Activated gamma-delta T cell (primary cell): ENCODE results near the gene ZNF577.

Experiments
- DNase-seq: peaks from one replicate; lab custom pipeline; 2025; lab: John Stamatoyannopoulos, UW

The ZNF577 gene

DNA sequence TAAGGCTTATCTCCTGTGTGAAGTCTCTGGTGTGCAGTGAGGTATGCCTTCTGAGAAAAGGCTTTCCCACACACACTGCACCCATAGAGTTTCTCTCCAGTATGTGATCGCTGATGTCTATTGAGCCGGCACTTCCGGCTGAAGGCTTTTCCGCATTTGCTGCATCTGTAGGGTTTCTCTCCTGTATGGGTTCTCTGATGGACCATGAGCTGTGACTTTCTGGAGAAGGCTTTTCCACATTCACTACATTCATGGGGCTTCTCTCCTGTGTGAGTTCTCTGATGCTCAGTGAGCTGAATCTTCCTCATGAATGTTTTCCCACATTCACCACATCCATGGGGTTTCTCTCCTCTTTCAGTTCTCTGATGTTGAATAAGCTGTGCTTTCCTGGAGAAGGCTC, 14.7 kb downstream of the ZNF577 start:
- DNase-seq, result no peak

DNA sequence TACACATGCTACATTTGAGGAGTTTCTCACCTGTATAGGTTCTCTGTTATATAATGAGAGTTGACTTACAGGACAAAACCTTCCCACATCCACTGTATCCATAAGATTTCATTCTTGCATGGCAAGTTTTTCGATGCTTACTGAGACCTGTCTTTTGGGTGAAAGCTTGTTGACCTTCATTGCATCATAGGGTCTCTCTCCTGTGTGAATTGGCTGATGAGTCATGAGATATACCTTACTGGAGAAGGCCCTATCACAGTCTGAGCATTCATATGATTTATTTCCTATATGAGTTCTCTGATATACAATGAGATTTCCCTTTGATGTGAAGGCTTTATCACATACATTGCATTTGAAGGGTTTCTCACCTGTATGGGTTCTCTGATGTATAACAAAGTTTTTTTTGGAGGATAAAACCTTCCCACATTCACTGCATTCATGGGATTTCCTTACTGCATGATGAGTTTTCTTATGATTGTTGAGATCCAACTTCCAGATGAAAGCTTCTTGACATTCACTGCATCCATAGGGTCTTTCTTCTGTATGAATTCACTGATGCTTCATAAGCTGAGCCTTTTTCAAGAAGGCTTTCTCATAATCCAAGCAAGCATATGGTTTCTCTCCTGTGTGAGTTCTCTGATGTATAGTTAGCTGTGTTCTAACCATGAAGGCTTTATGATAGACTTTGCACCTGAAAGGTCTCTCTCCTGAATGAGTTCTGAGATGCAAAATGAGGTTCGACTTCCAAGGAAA, 25.7 kb downstream of the ZNF577 start:
- no peak for DNase-seq

- no peak for DNase-seq
Measured at GRCh38 chr19:51837145-51837544, 50.6 kb downstream of the ZNF577 start.

- DNase-seq, result no peak
Measured at GRCh38 chr19:51830274-51830673, 57.5 kb downstream of the ZNF577 start.

DNA sequence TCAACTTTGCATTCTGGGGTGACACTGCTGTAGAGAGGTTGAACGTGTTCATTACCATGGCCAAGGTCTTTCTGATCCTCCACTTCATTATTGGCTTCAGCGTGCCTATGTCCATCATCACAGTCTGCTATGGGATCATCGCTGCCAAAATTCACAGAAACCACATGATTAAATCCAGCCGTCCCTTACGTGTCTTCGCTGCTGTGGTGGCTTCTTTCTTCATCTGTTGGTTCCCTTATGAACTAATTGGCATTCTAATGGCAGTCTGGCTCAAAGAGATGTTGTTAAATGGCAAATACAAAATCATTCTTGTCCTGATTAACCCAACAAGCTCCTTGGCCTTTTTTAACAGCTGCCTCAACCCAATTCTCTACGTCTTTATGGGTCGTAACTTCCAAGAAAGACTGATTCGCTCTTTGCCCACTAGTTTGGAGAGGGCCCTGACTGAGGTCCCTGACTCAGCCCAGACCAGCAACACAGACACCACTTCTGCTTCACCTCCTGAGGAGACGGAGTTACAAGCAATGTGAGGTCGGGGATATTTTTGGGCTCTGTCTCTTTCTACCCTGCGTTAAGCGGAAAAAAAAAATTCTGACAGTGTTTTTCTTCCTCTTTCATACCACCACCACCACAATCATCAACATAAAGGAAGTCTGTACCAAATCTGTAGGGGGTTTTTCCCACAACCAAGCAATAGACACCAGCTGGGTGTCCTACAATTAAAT, 63.3 kb downstream of the ZNF577 start:
- DNase-seq, result no peak

- DNase-seq, result no peak
Measured at GRCh38 chr19:51822946-51823345, 64.8 kb downstream of the ZNF577 start.

- no peak for DNase-seq
Measured at GRCh38 chr19:51822325-51822724, 65.4 kb downstream of the ZNF577 start.

DNA sequence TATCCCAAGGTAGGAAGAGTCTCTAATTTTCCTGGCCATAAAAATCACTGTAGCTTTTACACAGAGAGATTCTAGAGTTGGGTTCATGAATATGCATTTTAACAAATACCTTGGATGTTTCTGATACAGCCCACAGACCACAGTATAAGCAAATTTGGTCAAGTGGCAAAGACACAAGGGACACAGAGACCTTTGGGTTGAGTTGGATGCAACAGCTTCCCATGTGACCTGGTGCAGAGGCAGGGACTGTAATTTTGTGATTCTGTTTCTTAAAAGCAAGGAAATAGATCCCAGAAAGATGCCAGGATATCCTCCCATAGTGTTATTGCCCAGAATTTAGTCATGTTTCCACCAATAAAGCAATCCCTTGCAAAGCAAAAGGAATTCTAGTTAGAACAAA, 65.8 kb downstream of the ZNF577 start:
- DNase-seq, result no peak

- DNase-seq, result no peak
Measured at GRCh38 chr19:51821456-51821855, 66.3 kb downstream of the ZNF577 start.
